HS-27A (cell line): Measurements from ENCODE around the gene GPS2.

Source experiments
- DNase-seq: peaks from one replicate; pipeline ENCODE4 v3.0.0-alpha.2; 2012; ENCODE audit warnings: low read depth, missing footprints

The GPS2 gene

GRCh38 chr17:7293159-7293558 lies 22.0 kb downstream of the GPS2 start:
- DNase-seq = no peak

GRCh38 chr17:7292729-7293128 lies 22.4 kb downstream of the GPS2 start:
- DNase-seq = no peak

DNA sequence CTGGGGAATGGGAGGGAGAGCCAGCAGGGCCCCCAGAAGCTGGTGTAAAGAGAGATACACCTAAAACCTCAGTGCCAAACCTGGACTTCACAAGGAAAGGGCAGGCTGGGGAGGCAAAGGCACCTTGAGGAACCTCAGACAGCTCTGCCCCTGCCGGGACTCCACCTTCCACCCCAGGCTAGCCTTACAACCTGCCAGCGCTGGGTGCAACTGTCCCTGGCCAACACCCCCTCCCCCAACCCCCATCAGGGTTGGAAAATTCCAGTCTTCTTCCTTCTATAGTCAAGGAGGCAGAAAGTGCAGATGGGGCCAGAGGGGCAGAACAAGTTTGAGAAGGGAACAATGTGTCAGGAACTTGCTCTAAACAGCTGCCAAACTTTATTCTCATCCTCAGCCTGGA lies 23.0 kb downstream of the GPS2 start:
- no peak for DNase-seq

DNA sequence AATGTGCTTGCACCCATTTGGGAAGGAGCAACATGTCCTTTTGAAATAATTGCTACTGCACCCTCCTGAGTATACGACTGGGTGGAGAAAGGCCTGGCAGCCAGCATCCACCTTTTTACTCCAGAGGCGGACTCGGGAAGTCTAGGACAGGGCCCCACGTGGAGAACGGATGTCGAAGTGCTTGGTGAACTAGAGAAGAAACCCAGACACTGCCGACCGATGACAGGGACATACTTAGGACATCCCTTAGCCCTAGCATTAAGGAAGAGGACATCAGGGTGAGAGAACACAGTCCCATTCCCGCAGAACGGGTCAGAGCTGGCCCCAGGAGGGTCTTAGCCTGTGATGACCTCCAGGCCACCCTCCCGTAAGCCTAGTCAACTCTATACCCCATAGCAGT lies 24.5 kb downstream of the GPS2 start:
- DNase-seq = no peak

DNA sequence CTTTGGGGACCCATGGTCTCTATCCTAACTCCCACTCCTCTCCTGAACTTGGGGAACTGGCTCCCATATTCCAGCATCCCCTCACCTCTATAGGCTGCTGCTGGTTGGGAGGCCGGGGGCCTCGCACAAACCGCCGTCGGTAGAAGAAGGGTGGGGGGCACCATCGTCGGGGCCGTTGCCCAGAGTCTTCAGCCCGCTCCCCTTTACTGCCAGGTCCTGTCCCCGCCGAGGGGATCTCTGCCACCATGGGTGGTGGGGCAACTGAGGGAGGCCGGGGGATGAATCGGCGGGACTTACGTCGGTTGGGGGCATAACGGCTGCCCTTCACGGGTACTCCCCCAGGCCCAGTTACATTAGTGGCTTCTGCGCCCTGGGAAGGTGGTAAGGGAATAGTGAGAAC lies 25.0 kb downstream of the GPS2 start:
- DNase-seq = no peak

- DNase-seq = no peak
Observed at GRCh38 chr17:7289256-7290032, 25.7 kb downstream of the GPS2 start.

GRCh38 chr17:7285679-7286078 lies 29.5 kb downstream of the GPS2 start:
- no peak for DNase-seq

- DNase-seq = no peak
Observed at GRCh38 chr17:7284911-7285310, 30.2 kb downstream of the GPS2 start.

GRCh38 chr17:7283471-7284216 lies 31.5 kb downstream of the GPS2 start:
- no peak for DNase-seq

- DNase-seq = no peak
Observed at GRCh38 chr17:7282752-7283321, 32.3 kb downstream of the GPS2 start.

- DNase-seq = no peak
Observed at GRCh38 chr17:7281953-7282751, 33.0 kb downstream of the GPS2 start.

DNA sequence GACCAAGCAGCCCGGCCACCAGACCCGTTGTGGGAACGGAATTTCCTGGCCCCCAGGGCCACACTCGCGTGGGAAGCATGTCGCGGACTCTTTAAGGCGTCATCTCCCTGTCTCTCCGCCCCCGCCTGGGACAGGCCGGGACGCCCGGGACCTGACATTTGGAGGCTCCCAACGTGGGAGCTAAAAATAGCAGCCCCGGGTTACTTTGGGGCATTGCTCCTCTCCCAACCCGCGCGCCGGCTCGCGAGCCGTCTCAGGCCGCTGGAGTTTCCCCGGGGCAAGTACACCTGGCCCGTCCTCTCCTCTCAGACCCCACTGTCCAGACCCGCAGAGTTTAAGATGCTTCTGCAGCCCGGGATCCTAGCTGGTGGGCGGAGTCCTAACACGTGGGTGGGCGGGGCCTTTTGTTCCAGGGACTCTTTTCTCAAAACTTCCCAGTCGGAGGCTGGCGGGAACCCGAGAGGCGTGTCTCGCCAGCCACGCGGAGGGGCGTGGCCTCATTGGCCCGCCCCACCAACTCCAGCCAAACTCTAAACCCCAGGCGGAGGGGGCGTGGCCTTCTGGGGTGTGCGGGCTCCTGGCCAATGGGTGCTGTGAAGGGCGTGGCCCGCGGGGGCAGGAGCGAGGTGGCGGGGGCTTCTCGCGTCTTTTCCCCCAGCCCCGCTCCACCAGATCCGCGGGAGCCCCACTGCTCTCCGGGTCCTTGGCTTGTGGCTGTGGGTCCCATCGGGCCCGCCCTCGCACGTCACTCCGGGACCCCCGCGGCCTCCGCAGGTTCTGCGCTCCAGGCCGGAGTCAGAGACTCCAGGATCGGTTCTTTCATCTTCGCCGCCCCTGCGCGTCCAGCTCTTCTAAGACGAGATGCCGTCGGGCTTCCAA lies 33.8 kb downstream of the GPS2 start, which contains the start of gene SLC2A4:
SLC2A4 (plus strand) TSS at position 645 of the 879 bp plus-strand sequence; CDS start at position 862, 217 bp downstream.
- DNase-seq = peak; percentile 66

GRCh38 chr17:7280519-7281073 lies 34.6 kb downstream of the GPS2 start:
- peak; percentile 26 for DNase-seq

- no peak for DNase-seq
Observed at GRCh38 chr17:7279448-7279847, 35.7 kb downstream of the GPS2 start.

GRCh38 chr17:7266784-7267183 lies 48.4 kb downstream of the GPS2 start:
- no peak for DNase-seq

- no peak for DNase-seq
Observed at GRCh38 chr17:7263801-7264078, 51.4 kb downstream of the GPS2 start.

DNA sequence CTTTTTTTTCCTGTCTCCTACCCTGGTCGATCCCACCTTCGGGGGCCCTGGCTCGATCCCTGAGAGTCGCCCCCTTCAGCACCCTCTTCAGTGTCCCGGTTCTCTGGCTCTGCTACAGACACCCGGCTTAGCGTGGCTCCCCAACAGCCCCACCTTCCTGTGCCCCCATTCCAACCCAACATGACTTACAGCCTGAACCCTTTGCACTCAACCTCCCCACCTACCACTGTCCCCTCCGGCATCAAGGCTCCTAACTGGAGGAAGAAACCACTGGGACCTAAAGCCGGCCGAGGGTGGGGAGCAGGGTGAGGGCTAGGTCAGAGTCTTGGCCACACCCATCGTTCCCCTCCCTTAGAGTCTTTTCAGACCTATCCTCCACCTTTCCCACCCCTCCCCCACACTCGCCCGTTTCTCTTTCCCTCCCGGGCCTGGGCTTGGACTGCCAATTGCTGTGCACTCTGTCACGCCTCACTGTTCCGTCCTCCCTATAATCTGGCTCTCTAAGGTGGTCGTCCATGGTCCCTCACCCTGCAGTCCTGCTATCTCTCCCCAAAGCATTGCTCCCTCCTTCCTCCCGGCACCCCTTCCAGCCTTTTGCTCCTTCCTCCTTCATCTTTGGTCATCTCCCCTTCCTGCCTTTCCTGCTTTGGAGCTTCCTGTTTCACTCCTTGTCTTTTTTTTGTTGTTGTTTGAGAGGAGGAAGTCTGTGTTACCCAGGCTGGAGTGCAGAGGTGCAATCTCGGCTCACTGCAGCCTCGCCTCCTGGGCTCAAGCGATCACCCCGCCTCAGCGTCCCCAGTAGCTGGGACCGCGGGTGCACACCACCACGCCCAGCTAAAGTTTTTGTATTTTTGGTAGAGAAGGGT lies 52.0 kb downstream of the GPS2 start:
- no peak for DNase-seq
